Breast epithelium (tissue), 4 donors: Measurements from ENCODE around the gene KSR2. TPM values are rescaled to one million over a fixed set of nuclear protein-coding genes. Genes with fewer than 3 reads are reported as not detected.

Experiments
- DNase-seq, 2 donors: peaks; one replicate each; pipeline ENCODE4 v3.0.0-alpha.2; 2019; ENCODE audit warnings: low spot score in 2 of 2
- H3K27ac ChIP-seq, 2 donors: fragments of 200-600 bp; sonication (generic) in 1 of 2; one replicate each; pipeline ENCODE4 v1.5.1; 2016 to 2019; ENCODE audit warnings: mild to moderate bottlenecking in 1 of 2
- H3K27me3 ChIP-seq, 2 donors: fragments of 200-600 bp; sonication (generic) in 1 of 2; one replicate each; pipeline versions ENCODE4 v1.5.1 to v1.6.0; 2017 to 2019; ENCODE audit warnings: control low read depth in 1 of 2, mild to moderate bottlenecking in 1 of 2
- H3K36me3 ChIP-seq: fragments of 200-600 bp; one replicate; pipeline ENCODE4 v1.5.1; 2019
- H3K4me1 ChIP-seq, 2 donors: fragments of 200-600 bp; sonication (generic); one replicate each; pipeline ENCODE4 v1.5.1; 2016 to 2019; ENCODE audit warnings: control low read depth in 1 of 2
- H3K4me3 ChIP-seq, 3 donors: fragments of 200-600 bp; sonication (generic); 1 replicate in 2 of 3; 2 replicates in 1 of 3; pipeline ENCODE4 v1.5.1; 2016 to 2019; ENCODE audit warnings: mild to moderate bottlenecking in 3 of 3, moderate library complexity in 2 of 3
- H3K9me3 ChIP-seq, 2 donors: fragments of 200-600 bp; sonication (generic) in 1 of 2; one replicate each; pipeline ENCODE4 v1.5.1; 2016 to 2019; ENCODE audit warnings: control low read depth in 1 of 2
- CTCF ChIP-seq, 3 donors: fragments of 450-650 bp; IDR thresholded peaks; one replicate each; pipeline ENCODE4 v1.5.1; 2016 to 2017; ENCODE audit warnings: antibody characterized with exemption in 3 of 3, mild to moderate bottlenecking in 3 of 3, moderate library complexity in 3 of 3
- POLR2A ChIP-seq: fragments of 450-650 bp; IDR thresholded peaks from one replicate; pipeline ENCODE4 v1.6.1; 2016; ENCODE audit warnings: antibody characterized with exemption, mild to moderate bottlenecking, moderate library complexity
- POLR2AphosphoS5 ChIP-seq, 3 donors: sonication (generic); formaldehyde crosslinking; IDR thresholded peaks; one replicate each; pipeline ENCODE4 v1.6.1; 2017; ENCODE audit warnings: antibody characterized with exemption in 3 of 3
- intact Hi-C: fragments of 100-400 bp; cut with DNase I; formaldehyde crosslinking; loops from one replicate; pipeline ENCODE4 v1.15.1; 2023; ENCODE audit warnings: low total_unique reads
- total RNA-seq, 3 donors: library from RNA; depleted of rRNA; stranded (reverse); fragments of >200 nt; gene quantifications; one replicate each; pipeline ENCODE4 v1.1.0, GENCODE V29; 2016

The KSR2 gene
- total RNA-seq, 3 donors from 2014 or later: under 0.01 to 1.9 (median 0.33) TPM

- DNase-seq: no peak
- H3K4me1 ChIP-seq: no peaks in the 10 kb centered on the region
- no peaks in the 10 kb centered on the region for H3K27me3 ChIP-seq
- no peak overlapping the region for H3K4me3 ChIP-seq
- TF ChIP-seq POLR2AphosphoS5 (IDR thresholded peaks at IDR 0.05) (no peak), CTCF (IDR thresholded peaks at IDR 0.05) (no peak), POLR2A (no peak)
- intact Hi-C loops: no loop called here
- H3K36me3 ChIP-seq: no peaks in the 10 kb centered on the region
- no peak overlapping the region for H3K27ac ChIP-seq
- H3K9me3 ChIP-seq: no peaks in the 10 kb centered on the region
These were observed 441.3 kb downstream of the KSR2 start for GRCh38 chr12:117527479-117527855.

DNA sequence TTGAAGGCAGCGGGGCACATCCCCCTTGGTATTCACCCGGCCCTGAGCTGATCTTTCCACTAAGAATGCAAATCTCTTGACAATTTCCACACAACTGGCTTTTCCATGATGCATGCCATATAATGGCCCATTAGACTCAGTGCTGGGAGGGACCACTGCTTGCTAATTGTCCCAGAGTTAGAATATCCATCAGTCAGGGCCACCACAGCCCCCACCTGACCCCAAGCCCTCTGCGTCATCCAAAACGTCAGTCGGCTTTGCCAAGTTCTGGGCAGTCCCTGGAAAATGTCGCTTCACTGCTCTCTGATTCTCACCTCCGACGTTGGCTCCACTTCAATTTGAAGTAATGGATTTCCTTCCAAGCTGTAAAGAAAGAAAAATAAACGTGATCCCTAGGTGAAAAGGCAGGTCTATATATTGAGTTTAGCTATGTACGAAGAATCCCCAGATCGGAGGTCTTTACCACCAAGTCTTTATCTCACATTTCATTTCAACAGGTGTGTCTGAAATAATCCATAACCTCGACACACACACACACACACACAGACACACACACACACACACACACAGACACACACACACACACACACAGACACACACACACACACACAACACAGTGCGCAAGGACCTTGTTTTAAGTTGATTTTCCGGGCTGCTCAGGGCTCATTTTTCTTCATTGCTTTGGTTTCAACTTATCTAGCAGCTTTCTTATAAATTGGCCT is 441.9 kb downstream of the KSR2 start:
- no peaks in the 10 kb centered on the region for H3K36me3 ChIP-seq
- no peak overlapping the region for H3K27ac ChIP-seq
- DNase-seq: no peak
- H3K4me3 ChIP-seq: no peak overlapping the region
- no peaks in the 10 kb centered on the region for H3K9me3 ChIP-seq
- TF ChIP-seq POLR2AphosphoS5 (IDR thresholded peaks at IDR 0.05) (no peak), CTCF (IDR thresholded peaks at IDR 0.05) (no peak), POLR2A (no peak)
- H3K4me1 ChIP-seq: no peaks in the 10 kb centered on the region
- intact Hi-C loops: no loop called here
- H3K27me3 ChIP-seq: no peaks in the 10 kb centered on the region

GRCh38 chr12:117525766-117526165 is 443.0 kb downstream of the KSR2 start:
- H3K4me1 ChIP-seq: no peaks in the 10 kb centered on the region
- no peaks in the 10 kb centered on the region for H3K9me3 ChIP-seq
- intact Hi-C loops: no loop called here
- H3K27me3 ChIP-seq: no peaks in the 10 kb centered on the region
- H3K36me3 ChIP-seq: no peaks in the 10 kb centered on the region
- no peak for DNase-seq
- H3K4me3 ChIP-seq: no peak overlapping the region
- TF ChIP-seq POLR2AphosphoS5 (IDR thresholded peaks at IDR 0.05): no peak
- TF ChIP-seq POLR2A: no peak
- TF ChIP-seq CTCF (IDR thresholded peaks at IDR 0.05): no peak
- H3K27ac ChIP-seq: no peak overlapping the region

DNA sequence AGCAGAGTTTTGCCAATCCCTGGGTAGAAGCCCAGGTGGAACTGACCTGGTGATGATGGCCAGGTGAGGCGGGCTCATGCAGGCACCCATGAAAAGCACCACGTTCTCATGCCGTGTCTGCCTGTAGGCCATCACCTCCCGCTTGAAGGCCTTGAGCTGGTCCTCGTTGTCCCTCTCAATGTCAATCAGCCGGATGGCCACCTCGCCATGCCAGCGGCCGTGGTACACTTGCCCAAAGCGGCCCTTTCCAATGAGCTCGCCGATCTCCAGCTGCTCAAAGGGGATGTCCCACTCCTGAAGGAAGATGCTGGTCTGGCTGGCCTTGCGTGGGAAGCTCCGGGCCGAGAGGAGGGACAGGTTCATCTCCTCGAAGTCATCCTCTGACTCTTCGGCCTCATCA is 444.0 kb downstream of the KSR2 start:
- no peak overlapping the region for H3K27ac ChIP-seq
- intact Hi-C loops: no loop called here
- H3K4me1 ChIP-seq: no peaks in the 10 kb centered on the region
- no peaks in the 10 kb centered on the region for H3K9me3 ChIP-seq
- H3K36me3 ChIP-seq: no peaks in the 10 kb centered on the region
- no peaks in the 10 kb centered on the region for H3K27me3 ChIP-seq
- no peak for TF ChIP-seq POLR2A
- TF ChIP-seq POLR2AphosphoS5 (IDR thresholded peaks at IDR 0.05): no peak
- no peak for TF ChIP-seq CTCF (IDR thresholded peaks at IDR 0.05)
- H3K4me3 ChIP-seq: no peak overlapping the region
- DNase-seq: no peak

- DNase-seq: no peak
- TF ChIP-seq CTCF (IDR thresholded peaks at IDR 0.05): no peak
- no peak for TF ChIP-seq POLR2A
- no peak for TF ChIP-seq POLR2AphosphoS5 (IDR thresholded peaks at IDR 0.05)
- no peaks in the 10 kb centered on the region for H3K4me1 ChIP-seq
- H3K9me3 ChIP-seq: no peaks in the 10 kb centered on the region
- no peaks in the 10 kb centered on the region for H3K27me3 ChIP-seq
- no peak overlapping the region for H3K4me3 ChIP-seq
- no peak overlapping the region for H3K27ac ChIP-seq
- intact Hi-C loops: loop anchor here (2.0 kb wide), 1 partner anchor 73 kb away; no protein-coding TSS in a partner anchor
- no peaks in the 10 kb centered on the region for H3K36me3 ChIP-seq
These were observed 444.8 kb downstream of the KSR2 start for GRCh38 chr12:117523971-117524370.
